ELF-1 (cell line): ENCODE measurements around the gene ENO3.
"Not testable (repeated sequence)": the region's sequence is repeated elsewhere in the genome, so short reads cannot be mapped to it uniquely, and the experiment has no call there.

Source experiments
- DNase-seq: peaks from one replicate; pipeline ENCODE4 v3.0.0-alpha.2; 2016; ENCODE audit warnings: low read depth, low spot score

ENO3 gene

DNA sequence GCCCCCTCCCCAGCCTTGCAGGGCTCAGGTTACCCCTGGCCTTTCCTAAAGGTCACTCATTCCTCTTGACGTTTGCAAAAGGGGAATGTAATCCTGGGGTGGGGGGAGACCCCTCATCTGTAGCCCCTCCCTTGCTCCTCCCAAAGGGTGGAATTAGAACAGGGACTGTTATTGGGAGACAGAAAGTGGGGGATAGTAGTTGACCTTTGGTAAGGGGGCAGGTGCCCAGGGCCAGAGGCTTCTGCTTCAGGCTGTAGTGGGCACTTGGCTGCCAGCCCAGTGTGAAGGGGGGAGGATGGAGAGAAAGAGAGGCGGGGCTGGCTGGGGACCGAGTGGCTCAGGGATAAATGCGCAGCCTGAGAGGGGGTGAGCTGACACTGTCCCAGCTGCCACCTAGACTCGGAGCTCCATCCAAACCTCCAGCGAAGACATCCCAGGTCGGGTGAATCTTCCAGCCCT is at the start of gene ENO3:
ENO3 (plus strand) TSS at position 374 of the 459 bp plus-strand sequence. CDS start 711 bp downstream, outside the sequence.
- DNase-seq = peak; percentile 36

DNA sequence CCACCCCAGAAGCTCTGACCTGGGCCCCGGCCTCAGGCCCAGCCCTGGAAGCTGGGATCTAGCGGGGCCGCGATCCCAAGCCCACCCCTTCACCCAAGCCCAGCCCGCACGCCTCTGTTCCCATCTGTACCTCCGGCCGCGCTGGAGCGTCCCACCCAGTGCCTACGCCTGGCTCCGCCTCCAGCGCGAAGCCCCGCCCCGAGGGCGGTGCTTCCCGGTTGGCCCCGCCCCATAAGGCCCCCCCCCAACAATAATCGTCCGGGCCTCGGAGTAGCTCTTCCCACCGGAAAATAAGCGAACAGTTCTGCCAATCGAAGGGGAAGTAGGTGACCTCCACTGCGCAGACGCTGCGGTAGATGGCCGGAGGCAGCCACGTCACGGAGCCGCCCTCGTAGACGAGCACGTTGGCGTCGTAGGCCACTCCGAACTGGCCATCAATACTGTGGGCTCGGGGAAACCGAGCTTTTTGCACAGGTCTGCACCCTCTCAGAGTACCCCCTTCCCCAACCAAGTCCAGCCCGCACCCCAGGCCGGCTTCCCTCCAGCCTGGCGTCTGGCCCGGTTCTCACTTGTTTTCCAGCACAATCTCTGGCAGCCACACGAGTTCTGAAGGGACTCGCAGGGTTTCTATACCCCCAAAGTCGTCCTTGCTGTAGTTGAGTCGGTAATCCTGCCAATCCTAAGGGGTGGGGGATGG is 49.1 kb upstream of the ENO3 start:
- peak; percentile 68 for DNase-seq

DNA sequence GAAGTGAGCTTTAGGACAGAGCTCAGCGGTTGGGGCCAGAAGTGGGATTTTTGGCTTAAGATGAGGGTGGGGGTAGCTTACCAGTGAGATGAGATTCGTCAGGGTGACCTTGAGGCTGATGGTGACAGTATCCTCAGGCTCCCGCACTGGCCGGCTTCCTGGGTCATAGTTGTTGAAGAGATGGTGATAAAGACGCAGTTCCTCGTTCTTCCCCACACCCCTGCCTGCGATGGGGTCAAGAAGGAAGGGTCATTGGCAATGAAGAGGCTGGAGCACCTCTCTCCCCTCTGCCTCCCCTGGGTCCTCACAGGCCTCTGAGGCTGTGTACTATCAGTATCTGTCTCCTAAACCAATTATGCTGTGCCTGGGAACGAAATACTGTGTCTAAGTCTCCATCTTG is 48.4 kb upstream of the ENO3 start:
- DNase-seq = no peak

DNA sequence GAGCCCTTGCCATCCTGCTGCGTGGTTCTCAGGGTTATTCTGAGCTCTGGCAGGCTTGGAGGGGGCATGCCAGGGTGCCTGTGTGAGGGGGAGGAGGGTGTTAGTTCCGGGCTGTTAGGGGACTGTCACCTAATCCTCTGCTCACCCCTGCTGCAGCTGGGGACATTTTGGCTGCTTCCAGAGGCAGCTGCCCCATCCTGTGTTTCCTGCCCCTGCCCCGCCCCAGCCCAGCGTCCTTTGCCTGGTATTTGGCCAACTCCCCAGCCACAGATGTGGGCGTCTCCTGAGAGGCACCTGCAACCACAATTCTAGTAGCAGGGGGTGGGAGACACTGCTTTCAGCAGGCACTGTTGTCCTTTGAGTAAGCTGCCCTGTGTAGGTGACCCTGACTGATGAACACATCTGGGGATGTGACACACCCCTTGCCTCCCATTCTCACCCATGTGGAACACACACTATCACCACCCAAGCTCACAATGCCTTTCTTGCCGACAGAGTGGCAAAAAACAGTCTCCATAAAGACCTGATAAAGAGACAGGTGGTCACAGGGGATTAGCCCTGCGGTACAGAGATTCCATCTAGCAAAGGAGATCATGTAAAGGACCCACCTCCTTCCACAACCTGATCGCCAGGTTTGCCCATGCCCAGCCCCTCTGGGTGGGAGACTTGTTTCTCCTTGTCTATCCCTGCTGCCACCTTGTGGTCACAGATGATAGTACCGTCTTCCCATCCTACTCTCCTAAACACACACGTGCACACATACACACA is 47.7 kb upstream of the ENO3 start, which contains the start of gene CHRNE:
CHRNE (minus strand) TSS at position 48 of the 768 bp plus-strand sequence; CDS start at position 13, 35 bp downstream.
- peak; percentile 78 for DNase-seq

DNA sequence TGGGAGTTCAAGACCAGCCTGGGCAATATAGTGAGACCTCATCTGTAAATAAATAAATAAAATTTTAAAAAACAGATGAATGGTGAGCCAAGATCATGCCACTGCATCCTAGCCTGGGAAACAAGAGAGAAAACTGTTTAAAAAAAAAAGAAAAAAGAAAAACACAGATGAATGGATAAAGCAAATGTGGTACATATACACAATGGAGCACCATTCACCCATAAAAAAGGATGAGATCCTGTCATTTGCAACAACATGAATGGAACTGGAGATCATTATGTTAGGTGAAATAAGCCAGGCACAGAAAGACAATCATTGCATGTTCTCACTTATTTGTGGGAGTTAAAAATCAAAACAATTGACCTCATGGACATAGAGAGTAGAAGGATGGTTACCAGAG is 44.3 kb upstream of the ENO3 start:
- DNase-seq = not testable (repeated sequence)

DNA sequence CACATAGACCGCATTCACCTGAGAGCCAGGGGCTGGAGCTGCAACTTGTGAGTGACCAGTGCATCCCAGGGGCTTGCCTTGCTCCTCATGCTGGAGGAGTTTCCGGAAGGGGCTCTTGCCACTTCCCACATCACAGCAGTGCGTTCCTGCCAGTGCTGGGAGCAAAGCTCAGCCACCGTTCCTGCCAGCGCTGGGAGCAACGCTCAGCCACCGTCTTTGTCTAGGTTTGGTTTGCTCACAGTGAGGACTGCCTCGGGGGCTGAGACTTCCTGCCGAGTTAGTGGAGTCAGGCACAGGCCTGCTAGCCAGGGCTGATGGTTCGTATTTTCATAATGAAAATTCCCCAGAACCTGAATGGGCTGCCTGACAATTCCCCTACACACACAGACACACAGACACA is 42.6 kb upstream of the ENO3 start:
- peak; percentile 94 for DNase-seq

DNA sequence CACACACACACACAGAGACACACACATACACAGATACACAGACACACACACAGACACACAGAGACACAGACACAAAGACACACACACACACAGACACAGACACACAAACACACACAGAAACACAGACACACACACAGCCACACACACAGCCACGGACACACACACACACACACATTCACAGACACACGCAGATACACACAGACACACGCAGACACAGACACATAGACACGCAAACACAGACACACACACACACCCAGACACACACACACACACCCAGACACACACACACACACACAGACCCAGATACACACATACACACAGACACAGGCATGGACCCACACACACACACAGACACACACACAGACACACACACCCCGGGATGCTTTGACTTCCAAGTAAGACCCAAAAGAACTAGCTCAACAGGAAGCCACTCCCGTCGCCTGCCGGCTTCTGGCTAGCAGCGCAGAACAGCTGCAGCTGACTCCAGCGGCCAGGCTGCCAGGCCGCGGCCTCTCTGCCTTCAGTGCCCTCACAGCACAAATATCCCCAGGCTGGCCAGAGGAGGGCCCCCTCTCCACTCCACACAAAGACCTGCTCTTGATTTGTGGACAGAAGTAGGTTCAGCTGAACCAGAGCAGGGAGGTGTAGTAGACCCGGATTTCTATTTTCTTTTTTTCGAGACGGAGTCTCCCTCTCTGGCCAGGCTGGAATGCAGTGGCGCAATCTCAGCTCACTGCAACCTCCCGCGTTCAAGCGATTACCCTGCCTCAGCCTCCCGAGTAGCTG is 42.0 kb upstream of the ENO3 start:
- DNase-seq = peak; percentile 99

DNA sequence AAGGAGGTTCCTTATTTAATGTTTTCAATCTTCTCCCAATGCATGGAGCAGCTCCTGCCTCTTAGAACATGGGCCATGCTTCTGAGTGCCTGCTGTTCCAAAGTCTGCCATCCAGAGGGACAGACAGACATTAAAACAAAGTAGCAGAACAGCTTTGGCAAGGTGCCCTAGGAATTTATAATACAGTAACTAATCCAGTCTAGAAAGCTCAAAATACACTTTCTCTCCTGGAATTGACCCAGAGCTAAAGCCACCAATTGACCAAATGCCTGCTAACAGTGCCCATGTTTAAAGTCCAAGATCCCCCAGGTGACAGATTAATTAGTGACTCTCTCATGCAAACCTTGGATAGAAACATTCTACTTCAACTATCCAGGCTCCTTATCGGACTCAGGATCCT is 36.9 kb upstream of the ENO3 start:
- no peak for DNase-seq

DNA sequence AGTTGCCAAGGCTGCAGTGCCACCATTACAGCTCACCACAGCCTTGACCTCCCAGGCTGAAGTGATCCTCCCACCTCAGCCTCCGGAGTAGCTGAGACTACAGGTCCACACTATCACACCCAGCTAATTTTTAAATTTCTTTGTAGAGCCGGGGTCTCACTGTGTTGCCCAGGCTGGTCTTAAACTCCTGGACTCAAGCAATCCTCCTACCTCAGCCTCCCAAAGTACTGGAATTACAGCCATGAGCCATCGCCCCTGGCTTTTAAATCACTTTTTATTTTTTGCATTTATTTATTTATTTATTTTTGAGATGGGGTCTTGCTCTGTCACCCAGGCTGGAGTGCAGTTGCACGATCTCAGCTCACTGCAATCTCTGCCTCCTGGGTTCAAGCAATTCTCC is 36.4 kb upstream of the ENO3 start:
- not testable (repeated sequence) for DNase-seq

DNA sequence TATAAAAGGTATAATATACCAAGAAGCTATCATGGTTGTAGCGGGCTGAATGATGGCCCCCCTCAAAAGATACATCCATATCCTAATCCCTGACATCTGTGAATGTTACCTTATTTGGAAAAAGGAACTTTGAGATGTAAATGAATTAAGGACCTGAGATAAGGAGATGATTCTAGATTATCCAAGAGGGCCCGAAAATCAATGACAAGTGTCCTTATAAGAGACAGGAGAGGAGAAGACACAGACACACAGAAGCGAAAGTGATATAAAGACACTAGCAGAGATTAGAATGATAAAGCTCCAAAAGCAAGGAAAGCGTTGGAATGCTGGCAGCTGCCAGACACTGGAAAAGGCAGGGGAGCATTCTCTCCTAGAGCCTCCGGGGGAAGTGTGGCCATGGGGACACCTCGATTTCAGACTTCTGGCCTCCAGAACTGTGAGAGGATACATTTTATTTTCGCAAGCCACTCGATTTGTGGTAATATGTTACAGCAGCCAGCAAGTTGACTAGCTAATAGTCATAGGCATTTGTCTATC is 31.3 kb upstream of the ENO3 start:
- DNase-seq = peak; percentile 58

DNA sequence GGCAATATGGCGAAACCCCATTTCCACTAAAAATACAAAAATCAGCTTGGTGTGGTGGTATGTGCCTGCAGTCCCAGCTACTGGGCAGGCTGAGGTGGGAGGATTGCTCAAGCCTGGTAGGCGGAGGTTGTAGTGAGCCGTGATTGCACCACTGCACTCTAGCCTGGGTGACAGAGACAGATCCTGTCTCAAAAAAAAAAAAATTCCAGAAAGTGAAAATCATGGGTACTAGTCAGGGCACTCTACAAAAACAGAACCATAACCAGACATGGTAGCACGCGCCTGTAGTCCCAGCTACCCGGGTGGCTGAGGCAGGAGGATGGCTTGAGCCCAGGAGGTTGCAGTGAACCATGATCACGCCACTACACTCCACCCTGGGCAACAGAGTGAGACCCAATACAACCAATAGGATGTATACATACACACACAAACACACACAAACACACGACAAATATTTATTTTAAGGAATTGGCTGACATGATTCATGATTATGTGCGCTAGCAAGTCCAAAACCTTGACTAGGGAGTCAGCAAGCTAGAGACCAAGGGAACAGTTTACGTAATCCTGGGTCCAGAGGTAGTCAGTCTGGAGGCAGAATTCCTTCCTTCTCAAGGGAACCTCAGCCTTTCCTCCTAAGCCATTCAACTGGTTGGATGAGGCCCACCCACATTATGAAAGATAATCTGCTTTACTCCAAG is 30.4 kb upstream of the ENO3 start:
- peak; percentile 36 for DNase-seq

DNA sequence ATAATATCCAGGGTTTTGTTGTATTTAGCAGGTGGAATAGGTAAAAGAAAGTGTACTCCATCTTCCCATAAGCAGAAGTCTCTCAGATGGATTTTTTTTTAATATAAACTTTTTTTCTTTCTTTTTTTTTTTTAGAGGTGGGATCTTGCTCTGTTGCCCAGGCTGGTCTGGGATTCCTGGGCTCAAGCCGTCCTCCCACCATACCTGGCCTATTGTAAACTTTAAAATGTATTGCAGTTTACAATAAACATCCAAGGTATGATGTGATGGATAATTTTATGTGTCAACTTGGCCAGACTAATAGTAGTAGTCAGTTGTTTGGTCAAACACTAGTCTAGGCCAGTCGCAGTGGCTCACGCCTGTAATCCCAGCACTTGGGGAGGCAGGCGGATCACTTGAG is 29.6 kb upstream of the ENO3 start:
- DNase-seq = no peak

DNA sequence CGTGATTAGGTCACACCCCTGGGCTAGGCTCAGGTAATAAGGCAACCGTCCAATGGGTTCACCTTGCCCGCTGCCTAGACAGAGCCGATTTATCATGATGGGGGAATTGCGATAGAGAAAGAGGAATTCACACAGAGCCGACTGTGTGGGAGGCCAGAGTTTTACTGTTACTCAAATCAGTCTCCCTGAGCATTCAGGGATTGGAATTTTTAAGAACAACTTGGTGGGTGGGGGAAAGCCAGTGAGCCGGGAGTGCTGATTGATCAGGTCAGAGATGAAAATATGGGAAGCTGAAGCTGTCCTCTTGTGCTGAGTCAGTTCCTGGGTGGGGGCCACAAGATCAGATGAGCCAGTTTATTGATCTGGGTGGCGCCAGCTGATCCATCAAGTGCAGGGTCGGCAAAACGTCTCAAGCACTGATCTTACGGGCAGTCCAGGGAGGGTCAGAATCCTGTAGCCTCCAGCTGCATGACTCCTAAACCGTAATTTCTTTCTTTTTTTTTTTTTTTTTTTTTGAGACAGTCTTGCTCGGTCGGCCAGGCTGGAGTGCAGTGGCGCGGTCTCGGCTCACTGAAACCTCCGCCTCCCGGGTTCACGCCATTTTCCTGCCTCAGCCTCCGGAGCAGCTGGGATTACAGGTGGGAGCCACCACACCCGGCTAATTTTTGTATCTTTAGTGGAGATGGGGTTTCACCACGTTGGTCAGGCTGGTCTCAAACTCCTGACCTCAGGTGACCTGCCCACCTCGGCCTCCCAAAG is 24.2 kb upstream of the ENO3 start:
- not testable (repeated sequence) for DNase-seq

DNA sequence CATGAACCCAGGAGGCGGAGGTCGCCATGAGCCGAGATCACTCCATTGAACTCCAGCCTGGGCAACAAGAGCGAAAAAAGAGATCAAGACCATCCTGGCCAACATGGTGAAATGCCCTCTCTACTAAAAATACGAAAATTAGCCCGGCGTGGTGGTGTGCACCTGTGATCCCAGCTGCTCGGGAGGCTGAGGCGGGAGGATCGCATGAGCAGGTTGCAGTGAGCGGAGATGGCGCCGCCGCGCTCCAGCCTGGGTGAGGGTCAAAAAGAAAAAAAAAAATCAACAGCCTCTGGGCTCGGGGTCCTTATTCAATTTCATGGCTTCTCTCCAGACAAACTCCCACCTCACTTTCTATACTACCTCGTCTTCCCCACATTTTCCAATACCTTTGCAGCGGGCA is 22.0 kb upstream of the ENO3 start:
- DNase-seq = no peak

DNA sequence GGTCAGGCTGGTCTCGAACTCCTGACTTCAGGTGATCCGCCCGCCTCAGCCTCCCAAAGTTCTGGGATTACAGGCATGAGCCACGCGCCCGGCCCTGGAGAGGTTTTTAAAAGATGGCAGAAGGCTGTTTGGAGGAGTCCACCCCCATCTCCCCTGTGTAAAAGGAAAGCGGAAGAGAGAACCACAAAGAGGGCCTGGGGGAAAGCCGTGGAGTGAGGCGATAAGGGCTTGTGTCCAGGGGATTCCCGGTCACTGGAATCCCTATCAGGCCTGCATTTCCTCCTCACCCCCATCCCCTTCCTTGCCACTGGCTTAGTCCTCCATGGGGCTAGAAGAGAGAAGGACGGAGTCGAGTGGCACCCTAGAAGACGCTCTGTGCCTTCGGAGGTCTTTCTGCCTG is 19.0 kb upstream of the ENO3 start, which contains the start of gene GP1BA:
GP1BA (plus strand) TSS at position 315 of the 400 bp plus-strand sequence. CDS start 328 bp downstream, outside the sequence.
- DNase-seq = no peak

DNA sequence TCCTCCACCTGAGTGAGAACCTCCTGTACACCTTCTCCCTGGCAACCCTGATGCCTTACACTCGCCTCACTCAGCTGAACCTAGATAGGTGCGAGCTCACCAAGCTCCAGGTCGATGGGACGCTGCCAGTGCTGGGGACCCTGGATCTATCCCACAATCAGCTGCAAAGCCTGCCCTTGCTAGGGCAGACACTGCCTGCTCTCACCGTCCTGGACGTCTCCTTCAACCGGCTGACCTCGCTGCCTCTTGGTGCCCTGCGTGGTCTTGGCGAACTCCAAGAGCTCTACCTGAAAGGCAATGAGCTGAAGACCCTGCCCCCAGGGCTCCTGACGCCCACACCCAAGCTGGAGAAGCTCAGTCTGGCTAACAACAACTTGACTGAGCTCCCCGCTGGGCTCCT is 18.2 kb upstream of the ENO3 start:
- no peak for DNase-seq

DNA sequence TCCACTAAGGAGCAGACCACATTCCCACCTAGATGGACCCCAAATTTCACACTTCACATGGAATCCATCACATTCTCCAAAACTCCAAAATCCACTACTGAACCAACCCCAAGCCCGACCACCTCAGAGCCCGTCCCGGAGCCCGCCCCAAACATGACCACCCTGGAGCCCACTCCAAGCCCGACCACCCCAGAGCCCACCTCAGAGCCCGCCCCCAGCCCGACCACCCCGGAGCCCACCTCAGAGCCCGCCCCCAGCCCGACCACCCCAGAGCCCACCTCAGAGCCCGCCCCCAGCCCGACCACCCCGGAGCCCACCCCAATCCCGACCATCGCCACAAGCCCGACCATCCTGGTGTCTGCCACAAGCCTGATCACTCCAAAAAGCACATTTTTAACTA is 17.3 kb upstream of the ENO3 start:
- DNase-seq = no peak

DNA sequence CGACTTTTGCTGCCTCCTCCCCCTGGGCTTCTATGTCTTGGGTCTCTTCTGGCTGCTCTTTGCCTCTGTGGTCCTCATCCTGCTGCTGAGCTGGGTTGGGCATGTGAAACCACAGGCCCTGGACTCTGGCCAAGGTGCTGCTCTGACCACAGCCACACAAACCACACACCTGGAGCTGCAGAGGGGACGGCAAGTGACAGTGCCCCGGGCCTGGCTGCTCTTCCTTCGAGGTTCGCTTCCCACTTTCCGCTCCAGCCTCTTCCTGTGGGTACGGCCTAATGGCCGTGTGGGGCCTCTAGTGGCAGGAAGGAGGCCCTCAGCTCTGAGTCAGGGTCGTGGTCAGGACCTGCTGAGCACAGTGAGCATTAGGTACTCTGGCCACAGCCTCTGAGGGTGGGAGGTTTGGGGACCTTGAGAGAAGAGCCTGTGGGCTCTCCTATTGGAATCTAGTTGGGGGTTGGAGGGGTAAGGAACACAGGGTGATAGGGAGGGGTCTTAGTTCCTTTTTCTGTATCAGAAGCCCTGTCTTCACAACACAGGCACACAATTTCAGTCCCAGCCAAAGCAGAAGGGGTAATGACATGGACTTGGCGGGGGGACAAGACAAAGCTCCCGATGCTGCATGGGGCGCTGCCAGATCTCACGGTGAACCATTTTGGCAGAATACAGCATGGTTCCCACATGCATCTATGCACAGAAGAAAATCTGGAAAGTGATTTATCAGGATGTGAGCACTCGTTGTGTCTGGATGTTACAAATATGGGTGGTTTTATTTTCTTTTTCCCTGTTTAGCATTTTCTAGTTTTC is 16.5 kb upstream of the ENO3 start:
- DNase-seq = peak; percentile 64

DNA sequence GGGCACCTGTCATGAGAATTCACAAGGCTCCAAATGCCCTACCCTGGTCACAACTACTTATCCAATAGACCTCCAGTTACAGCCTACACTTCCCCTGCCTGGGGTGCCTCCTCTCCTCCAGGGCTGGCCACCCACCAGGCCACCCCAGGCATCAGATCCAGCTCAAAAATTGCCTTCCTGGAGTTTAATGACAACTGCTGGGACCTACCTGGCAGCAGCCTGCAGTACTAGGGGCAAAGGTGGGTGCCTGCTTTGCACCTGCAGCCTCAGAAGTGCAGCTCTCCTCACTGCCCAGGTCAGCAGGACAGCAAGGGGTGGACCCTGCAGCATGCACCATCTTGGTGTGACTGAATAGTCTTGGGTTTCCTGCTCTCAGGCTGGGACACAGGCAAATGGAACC is 15.3 kb upstream of the ENO3 start:
- DNase-seq = no peak

DNA sequence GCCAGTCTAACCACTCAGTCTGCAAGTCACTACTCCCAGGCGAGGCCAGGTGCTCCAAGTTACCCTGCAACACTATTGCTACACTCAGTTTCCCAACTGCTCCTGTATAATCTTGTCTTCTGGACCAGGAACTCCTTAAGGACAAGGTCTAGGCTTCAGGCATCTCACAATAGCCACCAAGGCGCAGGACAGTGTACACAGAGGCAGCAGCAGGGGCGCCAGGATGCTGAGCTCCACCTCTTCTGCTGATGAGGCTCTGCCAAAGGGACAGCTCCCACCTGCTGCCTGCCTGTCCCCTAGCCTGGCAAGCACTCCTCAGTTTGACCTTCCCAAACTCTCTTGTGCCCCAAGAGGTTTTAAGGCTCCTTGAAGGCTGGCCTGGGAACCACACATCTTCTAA is 14.5 kb upstream of the ENO3 start:
- no peak for DNase-seq
